ENCODE results near the gene HOXC4. TPM values are rescaled to one million over a fixed set of nuclear protein-coding genes. Genes with fewer than 3 reads are reported as not detected.
"Not testable (repeated sequence)": the region's sequence is repeated elsewhere in the genome, so short reads cannot be mapped to it uniquely, and the experiment has no call there.

The HOXC4 gene
- total and polyA plus RNA-seq, 2 of the 8 experiments (the other 6 are each of a cell fraction or from before 2014, with no cell fraction given): not detected

DNA sequence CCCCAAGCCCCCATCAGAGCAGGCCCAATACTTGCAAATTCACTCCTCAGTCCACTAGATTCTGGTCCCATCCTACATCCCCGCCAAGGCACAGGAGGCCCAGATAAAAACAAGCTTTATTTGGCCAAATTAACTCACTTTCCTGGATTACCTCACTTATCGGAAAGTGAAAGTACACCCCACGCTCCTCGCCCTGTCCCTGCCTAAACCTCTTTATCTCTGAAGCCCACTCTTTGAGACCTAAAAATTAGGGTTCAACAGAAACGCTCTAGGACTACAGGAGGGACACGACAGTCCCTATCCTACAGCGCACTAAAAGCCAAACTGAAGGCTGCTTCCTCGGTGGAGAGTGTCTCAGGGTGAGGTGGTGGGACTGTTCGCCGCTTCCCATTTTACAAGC is 24.2 kb downstream of the HOXC4 start:
- peak overlapping the region; percentile 14 to 36; a peak in 2 of 4 replicates for H3K4me2 ChIP-seq (ENCODE audit: insufficient read depth in 1 of 2, low read depth in 2 of 2, low read length in 2 of 2)
- H3K18ac ChIP-seq (ENCODE audit: extremely low read depth, low read length); FAIRE-seq; DNase-seq (ENCODE audit: low read depth in 1 of 2, low spot score in 2 of 2); H2BK120ac ChIP-seq (replicated peaks; ENCODE audit: low read depth, low read length); H2AFZ ChIP-seq (ENCODE audit: low read length); H3K9ac ChIP-seq (replicated peaks in 1 of 4; ENCODE audit: extremely low read depth in 1 of 4, low read depth in 3 of 4, low read length in 3 of 4); H3K23me2 ChIP-seq (ENCODE audit: low read depth, low read length); H3K79me1 ChIP-seq (ENCODE audit: low read depth, low read length); H3K79me2 ChIP-seq (ENCODE audit: control insufficient read depth in 1 of 2, insufficient read depth in 2 of 2, low read length in 2 of 2); H3K4ac ChIP-seq (replicated peaks; ENCODE audit: insufficient read length, low read depth, low read length); H3K36me3 ChIP-seq (ENCODE audit: control insufficient read depth in 2 of 4, insufficient read depth in 4 of 4, low read length in 3 of 4); H4K5ac ChIP-seq (ENCODE audit: insufficient read length, low read depth, low read length); H3K27ac ChIP-seq (ENCODE audit: low read depth, low read length); H3K14ac ChIP-seq (ENCODE audit: insufficient read length); H3K9me3 ChIP-seq (ENCODE audit: insufficient read depth in 2 of 2, low read depth in 1 of 2, low read length in 1 of 2); H4K91ac ChIP-seq (replicated peaks; ENCODE audit: insufficient read length, low read length); H3K4me3 ChIP-seq (ENCODE audit: extremely low read depth in 1 of 4, insufficient read depth in 2 of 4, low read depth in 3 of 4, low read length in 4 of 4); H2BK20ac ChIP-seq (ENCODE audit: low read length); H4K20me1 ChIP-seq (replicated peaks in 1 of 2; ENCODE audit: control insufficient read depth in 1 of 2, insufficient read depth in 2 of 2, low read length in 2 of 2); H3K56ac ChIP-seq (replicated peaks; ENCODE audit: insufficient read length, low read depth, low read length); H4K8ac ChIP-seq (ENCODE audit: extremely low read depth, insufficient read depth, low read length); H3K23ac ChIP-seq (ENCODE audit: insufficient read length); H2BK5ac ChIP-seq (ENCODE audit: low read depth, low read length): not testable (repeated sequence)
- H2BK12ac ChIP-seq (ENCODE audit: low read depth, low read length): peak overlapping the region; percentile 72
- POLR2A ChIA-PET (ENCODE audit: partially characterized antibody): interaction anchor here (0.5 kb wide), 1 partner anchor 69 kb away, joined by 3 read pairs; the partner anchor contains the start of gene HOXC8
- TF ChIP-seq SUZ12 (IDR thresholded peaks at IDR 0.05; ENCODE audit: low read length) (peak; percentile 80), RNF2 (IDR thresholded peaks at IDR 0.05; ENCODE audit: borderline replicate concordance, low read depth, low read length, missing control alignments, poor library complexity, severe bottlenecking) (peak; percentile 81), EZH2 (IDR thresholded peaks at IDR 0.05; ENCODE audit: low read depth, low read length, severe bottlenecking) (peak; percentile 75)
- WGBS, 2 experiments (ENCODE audit: extremely low coverage in 1 of 2, insufficient coverage in 1 of 2, insufficient read length in 1 of 2, insufficient replicate concordance in 2 of 2, low coverage in 1 of 2, low lambda C conversion rate in 2 of 2, missing lambda C conversion rate in 1 of 2): 13% methylated on average over 8 of the region's 10 CpGs; no CpG with 5 or more reads in 1 of the 2 experiments
- H3K27me3 ChIP-seq (replicated peaks in 1 of 4; ENCODE audit: control insufficient read depth in 3 of 4, extremely low read depth in 1 of 4, insufficient read depth in 3 of 4, low read length in 3 of 4): peaks cover 44 to 74% (median 67%) of the 10 kb centered on the region in 4 experiments
- peak overlapping the region; percentile 81; the same call in 1 of the 2 replicates for H2BK15ac ChIP-seq (ENCODE audit: low read length)
- 0 out of 2 replicates have a peak overlapping the region, but pooled peaks have one; percentile 24 for H2AK5ac ChIP-seq (ENCODE audit: low read depth, low read length)
- peaks cover 6 to 13% (median 9%) of the 10 kb centered on the region in 4 experiments for H3K4me1 ChIP-seq (replicated peaks in 1 of 4; ENCODE audit: control insufficient read depth in 3 of 4, insufficient read depth in 4 of 4, low read length in 3 of 4)
- CTCF ChIA-PET (ENCODE audit: partially characterized antibody): interaction anchor here (0.6 to 1.6 kb wide), 5 partner anchors 16 to 136 kb away, joined by 3 to 5 read pairs (median 3); no protein-coding TSS in a partner anchor

Data from H1 (cell line).